Measurements from ENCODE around the gene MACROD2. TPM values are rescaled to one million over a fixed set of nuclear protein-coding genes. Genes with fewer than 3 reads are reported as not detected.

Gene MACROD2
- total and polyA plus RNA-seq, 2 of the 4 experiments (the other 2 are of a cell fraction), result not detected

- H4K8ac ChIP-seq (ENCODE audit: low read depth in 2 of 2, low read length in 2 of 2), result no peak overlapping the region
- intact Hi-C loops (cut with micrococcal nuclease), result no loop called here
- no peak overlapping the region for H3K27ac ChIP-seq (ENCODE audit: insufficient read depth, low read length)
- no peak overlapping the region for H3K9ac ChIP-seq (ENCODE audit: low read depth, low read length)
- H3K56ac ChIP-seq (ENCODE audit: extremely low read depth, insufficient read depth, low read length), result no peak overlapping the region
- no peak overlapping the region for H2BK120ac ChIP-seq (ENCODE audit: low read depth, low read length)
- H4K20me1 ChIP-seq (ENCODE audit: insufficient read depth, low read length), result no peaks in the 10 kb centered on the region
- ATAC-seq (ENCODE audit: low read depth) (no peak), DNase-seq (no peak)
- H4K5ac ChIP-seq (ENCODE audit: low read depth, low read length), result no peak overlapping the region
- H3K36me3 ChIP-seq (ENCODE audit: control insufficient read depth, insufficient read depth, low read length), result no peaks in the 10 kb centered on the region
- ChIA-PET CTCF (no interaction called here), POLR2A (ENCODE audit: unreplicated experiment) (no interaction called here)
- H3K9me1 ChIP-seq (ENCODE audit: insufficient read depth, low read length), result no peaks in the 10 kb centered on the region
- no peak overlapping the region for H2AK9ac ChIP-seq (replicated peaks; ENCODE audit: low read depth, low read length, poor library complexity)
- no peak overlapping the region for H2BK15ac ChIP-seq (ENCODE audit: low read depth, low read length)
- dilution Hi-C loops (cut with HindIII; ENCODE audit: low sequenced_read_pairs, unreplicated experiment), result no loop called here
- BruUV-seq (replicated peaks), result no TSS peak
- no peak overlapping the region for H3K14ac ChIP-seq (replicated peaks; ENCODE audit: low read depth, low read length)
- H2AFZ ChIP-seq (replicated peaks; ENCODE audit: low read length, poor library complexity), result no peak overlapping the region
- H4K91ac ChIP-seq (ENCODE audit: insufficient read depth, low read depth, low read length), result no peak overlapping the region
- no peak overlapping the region for H3K4me3 ChIP-seq (ENCODE audit: insufficient read depth, low read depth, low read length)
- H3K18ac ChIP-seq (ENCODE audit: low read depth, low read length), result no peak overlapping the region
- H2BK20ac ChIP-seq (ENCODE audit: low read depth, low read length), result no peak overlapping the region
- no peak for TF ChIP-seq FOS (IDR thresholded peaks at IDR 0.05; ENCODE audit: low read depth, low read length)
- TF ChIP-seq CHD1 (IDR thresholded peaks at IDR 0.05; ENCODE audit: low read depth, low read length), result no peak
- no peak for TF ChIP-seq CTCF (conservative IDR thresholded peaks at IDR 0.05; ENCODE audit: low read depth, low read length)
- TF ChIP-seq RAD21 (IDR thresholded peaks at IDR 0.05; ENCODE audit: low read length), result no peak
- TF ChIP-seq NFE2L2 (IDR thresholded peaks at IDR 0.05; ENCODE audit: low read depth, low read length), result no peak
- no peak for TF ChIP-seq MXI1 (IDR thresholded peaks at IDR 0.05; ENCODE audit: borderline replicate concordance, low read depth, low read length)
- no peak for TF ChIP-seq SMC3 (IDR thresholded peaks at IDR 0.05; ENCODE audit: low read depth, low read length)
- TF ChIP-seq ELK1 (IDR thresholded peaks at IDR 0.05; ENCODE audit: borderline replicate concordance, low read depth, low read length), result no peak
- TF ChIP-seq RFX5 (IDR thresholded peaks at IDR 0.05; ENCODE audit: low read depth, low read length), result no peak
- no peak for TF ChIP-seq MAZ (IDR thresholded peaks at IDR 0.05; ENCODE audit: borderline replicate concordance, low read depth, low read length)
- TF ChIP-seq POLR2A (IDR thresholded peaks at IDR 0.05; ENCODE audit: low read depth, low read length), result no peak
- in situ Hi-C loops (cut with MboI; ENCODE audit: low sequenced_read_pairs), result no loop called here
- H3K4me1 ChIP-seq (ENCODE audit: control insufficient read depth, insufficient read depth, low read length), result no peaks in the 10 kb centered on the region
- H2AK5ac ChIP-seq (ENCODE audit: low read depth, low read length), result no peak overlapping the region
- no peak overlapping the region for H3K23ac ChIP-seq (ENCODE audit: low read depth, low read length)
- no peaks in the 10 kb centered on the region for H3K27me3 ChIP-seq (ENCODE audit: control insufficient read depth, insufficient read depth, low read length)
- H3K79me1 ChIP-seq (ENCODE audit: low read depth in 1 of 2, low read length in 2 of 2), result no peaks in the 10 kb centered on the region
- no peak overlapping the region for H3K4ac ChIP-seq (ENCODE audit: low read depth, low read length)
- peaks cover 3% of the 10 kb centered on the region; the same call in 1 of the 2 replicates for H3K9me3 ChIP-seq (ENCODE audit: control insufficient read depth, insufficient read depth, low read length)
- no peak overlapping the region for H2BK5ac ChIP-seq (ENCODE audit: low read depth, low read length, poor library complexity, severe bottlenecking)
- WGBS, 2 experiments (ENCODE audit: extremely low coverage in 2 of 2, insufficient read length in 1 of 2), result 80% methylated on average over 1 of the region's 3 CpGs; no CpG with 5 or more reads in 1 of the 2 experiments
- H3K4me2 ChIP-seq (ENCODE audit: low read depth, low read length), result no peak overlapping the region
Measured at GRCh38 chr20:15949391-15949790, 1954.1 kb downstream of the MACROD2 start.

Data from IMR-90 (cell line).